Measurements from ENCODE around the gene TMEM247.

TMEM247 gene

GRCh38 chr2:46434851-46435273 is 44.5 kb upstream of the TMEM247 start:
- Histone ChIP-seq H3K36me3 (ENCODE audit: control insufficient read depth, low read length) (no peaks in the 10 kb centered on the region), H3K4me2 (ENCODE audit: low read length) (no peak overlapping the region), H3K27ac (ENCODE audit: low read depth, low read length) (no peak overlapping the region), H3K9me3 (ENCODE audit: control insufficient read depth, insufficient read depth, low read length) (no peaks in the 10 kb centered on the region), H3K9me2 (replicated peaks; ENCODE audit: control insufficient read depth, low read length) (no peaks in the 10 kb centered on the region), H3K79me2 (ENCODE audit: control insufficient read depth, low read length) (no peaks in the 10 kb centered on the region), H3K27me3 (ENCODE audit: control insufficient read depth, low read length) (peaks cover 19% of the 10 kb centered on the region), H3K4me1 (ENCODE audit: control insufficient read depth, low read length) (no peaks in the 10 kb centered on the region; the same call in 1 of the 2 replicates), H3F3A (ENCODE audit: control insufficient read depth, insufficient read depth) (no peaks in the 10 kb centered on the region), H3K4me3 (ENCODE audit: low read length) (no peak overlapping the region), H4K20me1 (ENCODE audit: control insufficient read depth, insufficient read depth, low read depth, low read length) (no peaks in the 10 kb centered on the region)
- TF ChIP-seq CTCF (IDR thresholded peaks at IDR 0.05; ENCODE audit: low read depth, low read length, poor library complexity, severe bottlenecking) (no peak), EZH2phosphoT487 (IDR thresholded peaks at IDR 0.05; ENCODE audit: borderline replicate concordance, low read length) (no peak)

GRCh38 chr2:46435353-46435752 is 44.0 kb upstream of the TMEM247 start:
- H3K4me2 ChIP-seq (ENCODE audit: low read length): no peak overlapping the region
- no peaks in the 10 kb centered on the region for H3F3A ChIP-seq (ENCODE audit: control insufficient read depth, insufficient read depth)
- no peak for TF ChIP-seq CTCF (IDR thresholded peaks at IDR 0.05; ENCODE audit: low read depth, low read length, poor library complexity, severe bottlenecking)
- no peak for TF ChIP-seq EZH2phosphoT487 (IDR thresholded peaks at IDR 0.05; ENCODE audit: borderline replicate concordance, low read length)
- no peak overlapping the region for H3K4me3 ChIP-seq (ENCODE audit: low read length)
- peaks cover 19% of the 10 kb centered on the region for H3K27me3 ChIP-seq (ENCODE audit: control insufficient read depth, low read length)
- no peaks in the 10 kb centered on the region for H3K9me2 ChIP-seq (replicated peaks; ENCODE audit: control insufficient read depth, low read length)
- H3K79me2 ChIP-seq (ENCODE audit: control insufficient read depth, low read length): no peaks in the 10 kb centered on the region
- H3K36me3 ChIP-seq (ENCODE audit: control insufficient read depth, low read length): no peaks in the 10 kb centered on the region
- H3K4me1 ChIP-seq (ENCODE audit: control insufficient read depth, low read length): no peaks in the 10 kb centered on the region; the same call in 1 of the 2 replicates
- no peak overlapping the region for H3K27ac ChIP-seq (ENCODE audit: low read depth, low read length)
- H4K20me1 ChIP-seq (ENCODE audit: control insufficient read depth, insufficient read depth, low read depth, low read length): no peaks in the 10 kb centered on the region
- H3K9me3 ChIP-seq (ENCODE audit: control insufficient read depth, insufficient read depth, low read length): no peaks in the 10 kb centered on the region

GRCh38 chr2:46435796-46436360 is 43.5 kb upstream of the TMEM247 start:
- Histone ChIP-seq H4K20me1 (ENCODE audit: control insufficient read depth, insufficient read depth, low read depth, low read length) (no peaks in the 10 kb centered on the region), H3K9me2 (replicated peaks; ENCODE audit: control insufficient read depth, low read length) (no peaks in the 10 kb centered on the region), H3K4me3 (ENCODE audit: low read length) (no peak overlapping the region), H3F3A (ENCODE audit: control insufficient read depth, insufficient read depth) (no peaks in the 10 kb centered on the region), H3K79me2 (ENCODE audit: control insufficient read depth, low read length) (no peaks in the 10 kb centered on the region), H3K27ac (ENCODE audit: low read depth, low read length) (no peak overlapping the region), H3K4me1 (ENCODE audit: control insufficient read depth, low read length) (no peaks in the 10 kb centered on the region; the same call in 1 of the 2 replicates), H3K27me3 (ENCODE audit: control insufficient read depth, low read length) (peaks cover 18% of the 10 kb centered on the region), H3K9me3 (ENCODE audit: control insufficient read depth, insufficient read depth, low read length) (no peaks in the 10 kb centered on the region), H3K36me3 (ENCODE audit: control insufficient read depth, low read length) (no peaks in the 10 kb centered on the region), H3K4me2 (ENCODE audit: low read length) (no peak overlapping the region)
- TF ChIP-seq CTCF (IDR thresholded peaks at IDR 0.05; ENCODE audit: low read depth, low read length, poor library complexity, severe bottlenecking): no peak
- TF ChIP-seq EZH2phosphoT487 (IDR thresholded peaks at IDR 0.05; ENCODE audit: borderline replicate concordance, low read length): no peak

All from DOHH2 (cell line).